H1 (cell line): ENCODE measurements around the gene SH3RF2. TPM values are rescaled to one million over a fixed set of nuclear protein-coding genes. Genes with fewer than 3 reads are reported as not detected.

Experiments used
- BCL11A ChIP-seq, 2 experiments: IDR thresholded peaks; one replicate each; pipeline ENCODE4 v1.6.1; 2011; ENCODE audit warnings: low read depth in 2 of 2, low read length in 2 of 2, mild to moderate bottlenecking in 2 of 2
- CBX5 ChIP-seq: fragments of 300-800, 300-1000 bp; sonication (generic); IDR thresholded peaks from 2 replicates; pipeline ENCODE4 v1.7.1; 2016; ENCODE audit warnings: antibody characterized with exemption, low read length, low read depth
- CBX8 ChIP-seq: fragments of 300-800, 300-1000 bp; sonication (generic); IDR thresholded peaks from 2 replicates; pipeline ENCODE4 v1.7.1; 2016; ENCODE audit warnings: low read depth, low read length, borderline replicate concordance
- CHD7 ChIP-seq: fragments of 300-600 bp; sonication (generic); IDR thresholded peaks from 2 replicates; pipeline ENCODE4 v1.7.1; 2012; ENCODE audit warnings: low read length, moderate library complexity, mild to moderate bottlenecking, inconsistent platforms; ENCODE audit not compliant: insufficient replicate concordance
- HDAC2 ChIP-seq, 2 experiments: fragments of 300-600 bp in 1 of 2; sonication (generic) in 1 of 2; IDR thresholded peaks; 2 replicates each; pipeline ENCODE4 v1.6.1; 2011 to 2012; ENCODE audit warnings: low read depth in 2 of 2, low read length in 2 of 2, mild to moderate bottlenecking in 2 of 2, moderate library complexity in 2 of 2, borderline replicate concordance in 1 of 2, inconsistent platforms in 1 of 2
- KDM5A ChIP-seq: fragments of 200-600 bp; IDR thresholded peaks from 2 replicates; pipeline ENCODE4 v1.7.1; 2012; ENCODE audit warnings: mild to moderate bottlenecking, low read length, inconsistent platforms, mixed read lengths
- MAFK ChIP-seq: IDR thresholded peaks from 2 replicates; pipeline ENCODE4 v1.6.1; 2012; ENCODE audit warnings: low read depth, mild to moderate bottlenecking, improper control_type of control experiment, low read length
- NANOG ChIP-seq: IDR thresholded peaks from 2 replicates; pipeline ENCODE4 v1.6.1; 2011; ENCODE audit warnings: low read length, low read depth, mild to moderate bottlenecking, inconsistent platforms; ENCODE audit not compliant: insufficient read depth, poor library complexity, severe bottlenecking
- PHF8 ChIP-seq: fragments of 200-600 bp; sonication (generic); conservative IDR thresholded peaks from 2 replicates; pipeline ENCODE4 v1.7.1; 2012; ENCODE audit warnings: low read depth, mild to moderate bottlenecking, inconsistent platforms, low read length, moderate library complexity
- SAP30 ChIP-seq: fragments of 300-600 bp; sonication (generic); IDR thresholded peaks from 2 replicates; pipeline ENCODE4 v1.7.1; 2012; ENCODE audit warnings: low read length, moderate library complexity, mild to moderate bottlenecking, inconsistent platforms; ENCODE audit not compliant: insufficient read depth, insufficient replicate concordance
- SIX5 ChIP-seq: IDR thresholded peaks from 2 replicates; pipeline ENCODE4 v1.6.1; 2011; ENCODE audit warnings: mild to moderate bottlenecking, low read depth, low read length
- SP4 ChIP-seq: IDR thresholded peaks from 2 replicates; pipeline ENCODE4 v1.6.1; 2012; ENCODE audit warnings: low read length, inconsistent platforms
- polyA plus RNA-seq, 7 experiments: library from polyadenylated mRNA; depleted of rRNA in 3 of 7; stranded (reverse) in 5 of 7; unstranded in 2 of 7; fragments of >200 nt in 5 of 7; fragments of 200-250 nt in 2 of 7; gene quantifications; 1 replicate in 5 of 7; 2 replicates in 1 of 7; 4 replicates in 1 of 7; pipeline versions ENCODE4 v1.2.1 to v1.2.3, GENCODE V29; 2011 to 2013; ENCODE audit warnings: missing spikeins in 2 of 7, mixed read lengths in 2 of 7
- total RNA-seq: library from RNA; stranded (reverse); fragmentation: NEBNext Ultra II Directional; extraction: Animal tissue kit (Norgen Biotek cat#: 25700); gene quantifications from 2 replicates; pipeline ENCODE4 v1.2.1, GENCODE V29; 2021

SH3RF2 gene
- total and polyA plus RNA-seq, 2 of the 8 experiments (the other 6 are each of a cell fraction or from before 2014, with no cell fraction given) = 0.80 to 0.95 TPM

DNA sequence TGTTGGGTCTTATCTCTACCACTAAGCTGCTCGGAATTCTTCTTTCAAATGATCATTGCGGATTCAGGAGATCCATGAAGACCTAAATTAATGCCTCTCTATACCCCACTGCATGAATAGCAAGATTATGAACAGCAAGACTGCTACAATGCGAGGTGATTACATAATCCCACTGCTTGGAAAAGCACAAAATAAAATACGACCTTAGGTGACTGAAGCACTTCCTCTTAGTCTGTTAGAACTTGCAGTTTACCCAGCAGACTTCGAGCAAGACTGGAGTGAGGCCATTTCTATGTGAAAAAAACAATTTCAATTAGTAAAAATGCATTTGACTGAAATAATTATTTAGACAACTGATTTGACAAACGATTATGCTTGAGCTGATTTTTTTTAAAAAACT lies 59.8 kb downstream of the SH3RF2 start (continued):
- TF ChIP-seq CHD7 = no peak
- no peak for TF ChIP-seq CBX8
- TF ChIP-seq SIX5 = no peak
- TF ChIP-seq CBX5 = no peak
- no peak for TF ChIP-seq KDM5A
- no peak for TF ChIP-seq SAP30
- TF ChIP-seq HDAC2 (IDR thresholded peaks at IDR 0.05; ENCODE audit: borderline replicate concordance in 1 of 2, low read depth in 2 of 2, low read length in 2 of 2) = no peak
- TF ChIP-seq MAFK = no peak
- TF ChIP-seq BCL11A (IDR thresholded peaks at IDR 0.05; ENCODE audit: low read depth in 2 of 2, low read length in 2 of 2) = no peak
- no peak for TF ChIP-seq SP4
- no peak for TF ChIP-seq NANOG
- no peak for TF ChIP-seq PHF8
